GM12891 (cell line): ENCODE results near the gene COX6A1.

Source experiments
- PAX5 ChIP-seq: IDR thresholded peaks from 2 replicates; pipeline ENCODE4 v1.6.1; 2011; ENCODE audit warnings: low read length, moderate library complexity, mild to moderate bottlenecking; ENCODE audit not compliant: insufficient read depth, severe bottlenecking
- POLR2A ChIP-seq: IDR thresholded peaks from 2 replicates; pipeline ENCODE4 v1.6.1; 2011; ENCODE audit warnings: low read depth, low read length, control low read depth
- POLR2AphosphoS5 ChIP-seq: IDR thresholded peaks from 2 replicates; pipeline ENCODE4 v1.6.1; 2011; ENCODE audit warnings: low read depth, low read length, control low read depth
- SPI1 ChIP-seq: IDR thresholded peaks from 2 replicates; pipeline ENCODE4 v1.6.1; 2011; ENCODE audit warnings: low read depth, low read length, control low read depth
- TAF1 ChIP-seq: IDR thresholded peaks from 2 replicates; pipeline ENCODE4 v1.6.1; 2011; ENCODE audit warnings: low read depth, low read length, control low read depth

GRCh38 chr12:120422892-120423456 lies 14.9 kb upstream of the COX6A1 start:
- no peak for TF ChIP-seq POLR2AphosphoS5
- TF ChIP-seq POLR2A, result no peak
- no peak for TF ChIP-seq SPI1
- no peak for TF ChIP-seq PAX5
- no peak for TF ChIP-seq TAF1
